Activated CD8-positive, alpha-beta T cell treated with anti-CD3 and anti-CD28 coated beads, Interleukin-2, amount 10 ng/mL, durations not matched to agents 7 days and 5 days (primary cell): ENCODE results near the gene EPM2A. TPM values are rescaled to one million over a fixed set of nuclear protein-coding genes. Genes with fewer than 3 reads are reported as not detected.

Source experiments
- ATAC-seq: fragments of 150-1000 bp; cut with Tn5 transposase; one replicate; pipeline ENCODE4 v1.10.0; 2021; ENCODE audit warnings: moderate library complexity
- CTCF ChIA-PET: fragments of 350-600 bp; sonication (Branson Sonifier 250); formaldehyde crosslinking; loops from one replicate; lab custom pipeline; 2021; ENCODE audit warnings: antibody characterized with exemption; lab: Charles Lee
- POLR2A ChIA-PET: fragments of 350-600 bp; sonication (Branson Sonifier 250); formaldehyde crosslinking; loops from one replicate; lab custom pipeline; 2021; ENCODE audit warnings: antibody characterized with exemption; lab: Charles Lee
- DNase-seq: peaks from one replicate; pipeline ENCODE4 v3.0.0-alpha.2; 2020
- H3K27ac Mint-ChIP-seq: one replicate; pipeline ENCODE4 v1.8.0; 2021; ENCODE audit warnings: mild to moderate bottlenecking, mixed read lengths
- H3K27me3 Mint-ChIP-seq: one replicate; pipeline ENCODE4 v1.8.0; 2021; ENCODE audit warnings: low read depth, mixed read lengths
- H3K36me3 Mint-ChIP-seq: one replicate; pipeline ENCODE4 v1.8.0; 2021; ENCODE audit warnings: low read depth, mixed read lengths
- H3K4me1 Mint-ChIP-seq: one replicate; pipeline ENCODE4 v1.8.0; 2021; ENCODE audit warnings: low read depth, mixed read lengths
- H3K4me3 Mint-ChIP-seq: one replicate; pipeline ENCODE4 v1.8.0; 2021; ENCODE audit warnings: mild to moderate bottlenecking, mixed read lengths
- H3K9me3 Mint-ChIP-seq: one replicate; pipeline ENCODE4 v1.8.0; 2022; ENCODE audit warnings: mixed read lengths; ENCODE audit not compliant: insufficient read depth
- total RNA-seq, 2 experiments: library from RNA; stranded (reverse); gene quantifications; one replicate each; pipeline ENCODE4 v1.2.3, GENCODE V29; 2021

Gene EPM2A
- total RNA-seq, 2 experiments from 2014 or later: 6.3 to 7.5 TPM

DNA sequence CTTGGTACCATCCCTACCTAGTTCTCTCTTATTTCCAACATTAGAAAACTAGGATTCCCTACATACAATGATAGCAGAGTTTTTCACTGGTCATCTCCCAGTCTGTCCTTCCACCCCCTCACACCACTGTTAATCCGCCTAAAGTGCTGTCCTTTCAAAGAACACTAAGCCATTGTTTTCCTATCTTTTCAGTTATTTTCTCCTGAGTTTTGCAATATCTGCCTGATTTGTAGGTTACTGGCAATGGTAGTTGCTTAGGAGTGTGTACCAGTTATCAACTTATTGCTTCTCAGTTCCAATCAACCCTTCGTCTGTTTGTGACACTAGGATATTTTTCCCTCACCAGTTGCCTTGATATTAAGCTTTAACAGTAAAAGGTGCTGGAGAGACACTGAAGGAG lies 135.0 kb downstream of the EPM2A start:
- Mint-ChIP-seq H3K4me3 (no peak overlapping the region), H3K27ac (no peak overlapping the region), H3K27me3 (no peaks in the 10 kb centered on the region), H3K36me3 (no peaks in the 10 kb centered on the region), H3K4me1 (no peaks in the 10 kb centered on the region), H3K9me3 (no peaks in the 10 kb centered on the region)
- DNase-seq (no peak), ATAC-seq (no peak)
- ChIA-PET POLR2A (no interaction called here), CTCF (no interaction called here)

GRCh38 chr6:145588981-145589380 lies 146.3 kb downstream of the EPM2A start:
- H3K4me3 Mint-ChIP-seq: no peak overlapping the region
- CTCF ChIA-PET: no interaction called here
- no peaks in the 10 kb centered on the region for H3K36me3 Mint-ChIP-seq
- H3K27me3 Mint-ChIP-seq: no peaks in the 10 kb centered on the region
- DNase-seq (no peak), ATAC-seq (no peak)
- POLR2A ChIA-PET: no interaction called here
- H3K27ac Mint-ChIP-seq: no peak overlapping the region
- H3K4me1 Mint-ChIP-seq: no peaks in the 10 kb centered on the region
- peaks cover 8% of the 10 kb centered on the region for H3K9me3 Mint-ChIP-seq

GRCh38 chr6:145587334-145587733 lies 148.0 kb downstream of the EPM2A start:
- POLR2A ChIA-PET: no interaction called here
- Mint-ChIP-seq H3K4me3 (no peak overlapping the region), H3K27ac (no peak overlapping the region), H3K27me3 (no peaks in the 10 kb centered on the region), H3K36me3 (no peaks in the 10 kb centered on the region), H3K9me3 (peaks cover 8% of the 10 kb centered on the region), H3K4me1 (no peaks in the 10 kb centered on the region)
- no peak for ATAC-seq
- CTCF ChIA-PET: no interaction called here
- DNase-seq: no peak

- H3K27me3 Mint-ChIP-seq: no peaks in the 10 kb centered on the region
- peaks cover 8% of the 10 kb centered on the region for H3K9me3 Mint-ChIP-seq
- ATAC-seq: no peak
- no peaks in the 10 kb centered on the region for H3K4me1 Mint-ChIP-seq
- H3K36me3 Mint-ChIP-seq: no peaks in the 10 kb centered on the region
- DNase-seq: no peak
- no peak overlapping the region for H3K4me3 Mint-ChIP-seq
- CTCF ChIA-PET: no interaction called here
- POLR2A ChIA-PET: no interaction called here
- no peak overlapping the region for H3K27ac Mint-ChIP-seq
These were observed 151.6 kb downstream of the EPM2A start for GRCh38 chr6:145583753-145584152.

Other genes starting within 250 kb of the EPM2A start
- 1 to 10 TPM; 3.5 to 4.1 TPM for gene FBXO30, start 79.3 kb upstream of the EPM2A start, total RNA-seq
- 10 to 100 TPM; 14.2 to 16.3 TPM for gene SHPRH, start 228.8 kb upstream of the EPM2A start, total RNA-seq